ENCODE measurements around the gene VEGFC.

VEGFC gene

GRCh38 chr4:176817204-176817603, 24.5 kb upstream of the VEGFC start:
- ChIA-PET CTCF (interaction anchor here (0.7 kb wide), 1 partner anchor 230 kb away, joined by 3 read pairs; no protein-coding TSS in a partner anchor), POLR2A (no interaction called here)
- DNase-seq (ENCODE audit: extremely low spot score) = no peak
- no peak for TF ChIP-seq FOXK2 (IDR thresholded peaks at IDR 0.05)
- TF ChIP-seq ELF4 (IDR thresholded peaks at IDR 0.05) = no peak
- TF ChIP-seq ARNT (IDR thresholded peaks at IDR 0.05) = no peak
- TF ChIP-seq PKNOX1 (IDR thresholded peaks at IDR 0.05) = no peak
- no peak for TF ChIP-seq SUZ12 (IDR thresholded peaks at IDR 0.05)
- TF ChIP-seq FOXM1 (IDR thresholded peaks at IDR 0.05; ENCODE audit: borderline replicate concordance) = no peak
- TF ChIP-seq LEF1 (IDR thresholded peaks at IDR 0.05; ENCODE audit: borderline replicate concordance) = no peak
- TF ChIP-seq HDGF (IDR thresholded peaks at IDR 0.05; ENCODE audit: borderline replicate concordance) = no peak
- no peak for TF ChIP-seq CTBP1 (IDR thresholded peaks at IDR 0.05; ENCODE audit: borderline replicate concordance)
- no peak for TF ChIP-seq NFRKB (IDR thresholded peaks at IDR 0.05)
- no peak for TF ChIP-seq BHLHE40 (IDR thresholded peaks at IDR 0.05; ENCODE audit: borderline replicate concordance)
- no peak for TF ChIP-seq FOXA1 (IDR thresholded peaks at IDR 0.05)
- no peak for TF ChIP-seq SP1 (IDR thresholded peaks at IDR 0.05)
- no peak for TF ChIP-seq TARDBP (IDR thresholded peaks at IDR 0.05)
- TF ChIP-seq L3MBTL2 (conservative IDR thresholded peaks at IDR 0.05) = no peak
- no peak for TF ChIP-seq ZNF384 (IDR thresholded peaks at IDR 0.05)

- DNase-seq (ENCODE audit: extremely low spot score) = no peak
- TF ChIP-seq HDGF (IDR thresholded peaks at IDR 0.05; ENCODE audit: borderline replicate concordance) (no peak), SUZ12 (IDR thresholded peaks at IDR 0.05) (no peak), NFRKB (IDR thresholded peaks at IDR 0.05) (no peak), PKNOX1 (IDR thresholded peaks at IDR 0.05) (no peak), ELF4 (IDR thresholded peaks at IDR 0.05) (no peak), L3MBTL2 (conservative IDR thresholded peaks at IDR 0.05) (no peak)
- ChIA-PET POLR2A (no interaction called here), CTCF (no interaction called here)
Observed at GRCh38 chr4:176814770-176815169, 22.0 kb upstream of the VEGFC start.

DNA sequence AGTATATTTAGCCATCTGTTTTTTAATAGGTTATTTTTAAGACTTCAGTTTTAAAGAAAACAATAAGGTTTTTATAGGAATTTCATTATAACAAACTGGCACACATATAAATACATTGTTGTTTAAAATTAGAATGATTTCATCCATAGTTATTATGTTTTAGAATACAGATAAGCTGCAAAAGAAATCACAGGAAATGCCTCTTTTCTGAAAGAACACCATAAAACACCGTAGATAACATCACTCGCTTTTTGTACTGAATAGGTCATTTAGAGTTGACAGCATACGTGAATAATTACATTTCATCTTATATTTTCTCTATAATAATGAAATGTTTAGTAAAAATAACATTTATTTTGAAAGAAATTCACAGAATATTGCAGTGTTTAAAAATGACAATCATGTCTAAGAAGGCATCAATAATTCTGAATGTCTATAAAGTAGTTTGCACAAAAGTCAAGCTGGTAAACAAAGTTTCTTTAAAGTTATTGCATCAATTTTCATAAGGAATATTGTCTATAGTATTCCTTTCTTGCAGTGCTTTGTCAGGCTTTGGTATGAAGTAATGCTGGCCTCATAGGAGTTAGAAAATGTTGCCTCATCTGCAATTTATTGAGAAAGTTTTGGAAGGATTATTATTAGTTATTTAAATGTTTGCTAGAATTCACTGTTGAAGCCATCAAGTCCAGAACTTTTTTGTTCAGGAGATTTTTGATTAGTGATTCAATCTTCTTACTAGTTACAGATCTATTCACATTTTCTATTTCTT, 17.9 kb upstream of the VEGFC start:
- ChIA-PET POLR2A (no interaction called here), CTCF (no interaction called here)
- TF ChIP-seq HDGF (IDR thresholded peaks at IDR 0.05; ENCODE audit: borderline replicate concordance) (no peak), ELF4 (IDR thresholded peaks at IDR 0.05) (no peak), FOXA1 (IDR thresholded peaks at IDR 0.05) (no peak), FOXK2 (IDR thresholded peaks at IDR 0.05) (no peak), ARNT (IDR thresholded peaks at IDR 0.05) (no peak), L3MBTL2 (conservative IDR thresholded peaks at IDR 0.05) (no peak), LEF1 (IDR thresholded peaks at IDR 0.05; ENCODE audit: borderline replicate concordance) (no peak), ZNF384 (IDR thresholded peaks at IDR 0.05) (no peak), PKNOX1 (IDR thresholded peaks at IDR 0.05) (no peak), TARDBP (IDR thresholded peaks at IDR 0.05) (no peak), CTBP1 (IDR thresholded peaks at IDR 0.05; ENCODE audit: borderline replicate concordance) (no peak), FOXM1 (IDR thresholded peaks at IDR 0.05; ENCODE audit: borderline replicate concordance) (no peak), BHLHE40 (IDR thresholded peaks at IDR 0.05; ENCODE audit: borderline replicate concordance) (no peak)
- no peak for DNase-seq (ENCODE audit: extremely low spot score)

GRCh38 chr4:176806778-176807375, 14.2 kb upstream of the VEGFC start:
- no peak for DNase-seq (ENCODE audit: extremely low spot score)
- POLR2A ChIA-PET = no interaction called here
- TF ChIP-seq FOXK2 (IDR thresholded peaks at IDR 0.05) (no peak), SP1 (IDR thresholded peaks at IDR 0.05) (no peak), NFRKB (IDR thresholded peaks at IDR 0.05) (no peak)
- CTCF ChIA-PET = no interaction called here

GRCh38 chr4:176805155-176805554, 12.4 kb upstream of the VEGFC start:
- POLR2A ChIA-PET = no interaction called here
- CTCF ChIA-PET = no interaction called here
- no peak for DNase-seq (ENCODE audit: extremely low spot score)
- TF ChIP-seq FOXM1 (IDR thresholded peaks at IDR 0.05; ENCODE audit: borderline replicate concordance) = no peak
- TF ChIP-seq TARDBP (IDR thresholded peaks at IDR 0.05) = no peak
- TF ChIP-seq LEF1 (IDR thresholded peaks at IDR 0.05; ENCODE audit: borderline replicate concordance) = no peak
- TF ChIP-seq ARNT (IDR thresholded peaks at IDR 0.05) = no peak
- no peak for TF ChIP-seq CTBP1 (IDR thresholded peaks at IDR 0.05; ENCODE audit: borderline replicate concordance)
- no peak for TF ChIP-seq SP1 (IDR thresholded peaks at IDR 0.05)
- no peak for TF ChIP-seq NFRKB (IDR thresholded peaks at IDR 0.05)
- no peak for TF ChIP-seq FOXA1 (IDR thresholded peaks at IDR 0.05)
- no peak for TF ChIP-seq FOXK2 (IDR thresholded peaks at IDR 0.05)
- TF ChIP-seq BHLHE40 (IDR thresholded peaks at IDR 0.05; ENCODE audit: borderline replicate concordance) = no peak
- TF ChIP-seq SUZ12 (IDR thresholded peaks at IDR 0.05) = no peak
- TF ChIP-seq ZNF384 (IDR thresholded peaks at IDR 0.05) = no peak
- no peak for TF ChIP-seq L3MBTL2 (conservative IDR thresholded peaks at IDR 0.05)

GRCh38 chr4:176800891-176801534, 8.3 kb upstream of the VEGFC start:
- no peak for DNase-seq (ENCODE audit: extremely low spot score)
- ChIA-PET CTCF (no interaction called here), POLR2A (no interaction called here)
- TF ChIP-seq ZNF384 (IDR thresholded peaks at IDR 0.05) (no peak), FOXM1 (IDR thresholded peaks at IDR 0.05; ENCODE audit: borderline replicate concordance) (no peak), ELF4 (IDR thresholded peaks at IDR 0.05) (no peak), FOXK2 (IDR thresholded peaks at IDR 0.05) (no peak), FOXA1 (IDR thresholded peaks at IDR 0.05) (no peak), CTBP1 (IDR thresholded peaks at IDR 0.05; ENCODE audit: borderline replicate concordance) (no peak), LEF1 (IDR thresholded peaks at IDR 0.05; ENCODE audit: borderline replicate concordance) (no peak), L3MBTL2 (conservative IDR thresholded peaks at IDR 0.05) (no peak), ARNT (IDR thresholded peaks at IDR 0.05) (no peak), NFRKB (IDR thresholded peaks at IDR 0.05) (no peak), TARDBP (IDR thresholded peaks at IDR 0.05) (no peak), BHLHE40 (IDR thresholded peaks at IDR 0.05; ENCODE audit: borderline replicate concordance) (no peak), HDGF (IDR thresholded peaks at IDR 0.05; ENCODE audit: borderline replicate concordance) (no peak), SUZ12 (IDR thresholded peaks at IDR 0.05) (no peak), SP1 (IDR thresholded peaks at IDR 0.05) (no peak), PKNOX1 (IDR thresholded peaks at IDR 0.05) (no peak)
